ENCODE data around the gene DLGAP1.
A peak's percentile ranks its signal among the peaks of the same experiment; 100 is the strongest.

The DLGAP1 gene

DNA sequence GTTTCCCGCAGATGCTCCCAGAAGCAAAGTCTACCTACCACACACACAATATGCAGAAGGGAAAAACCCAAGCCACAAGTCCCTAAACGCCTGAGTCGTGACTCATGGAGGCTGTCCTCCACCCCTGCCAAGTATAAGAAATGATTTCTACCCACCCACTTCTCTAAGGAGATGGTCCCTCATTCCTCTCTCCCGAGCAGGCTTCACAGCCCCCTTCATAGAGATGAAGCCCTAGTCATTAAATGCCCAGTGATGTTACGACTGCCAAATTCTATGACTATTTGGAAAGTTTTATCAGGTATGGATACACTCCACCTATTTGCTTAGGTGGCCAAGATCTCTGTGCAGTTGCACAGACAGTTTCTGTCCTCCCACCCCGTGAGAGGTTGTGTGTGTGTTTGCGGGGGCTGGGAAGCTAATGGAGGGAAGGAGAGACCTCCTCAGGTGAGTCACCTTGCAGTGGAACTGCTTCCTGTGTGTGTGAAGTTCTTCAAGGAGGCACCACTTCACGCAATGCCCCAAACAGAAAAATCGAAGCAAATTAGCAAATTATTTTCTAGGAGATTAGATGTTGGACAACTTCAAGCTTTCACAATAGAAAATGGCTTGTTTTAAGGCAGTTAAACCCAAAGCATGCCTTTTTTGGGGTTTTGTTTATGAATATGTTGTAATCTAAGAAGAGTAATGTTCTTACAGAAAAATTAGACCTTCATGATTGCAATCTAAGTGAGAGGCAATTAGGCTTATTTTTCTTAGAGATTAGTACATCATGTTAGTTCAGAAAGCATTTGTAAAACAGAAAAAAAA, 830.0 kb downstream of the DLGAP1 start:
- H3K4me3 ChIP-seq (ENCODE audit: low read depth, low read length), result no peak overlapping the region
- TF ChIP-seq, protein P1, sequence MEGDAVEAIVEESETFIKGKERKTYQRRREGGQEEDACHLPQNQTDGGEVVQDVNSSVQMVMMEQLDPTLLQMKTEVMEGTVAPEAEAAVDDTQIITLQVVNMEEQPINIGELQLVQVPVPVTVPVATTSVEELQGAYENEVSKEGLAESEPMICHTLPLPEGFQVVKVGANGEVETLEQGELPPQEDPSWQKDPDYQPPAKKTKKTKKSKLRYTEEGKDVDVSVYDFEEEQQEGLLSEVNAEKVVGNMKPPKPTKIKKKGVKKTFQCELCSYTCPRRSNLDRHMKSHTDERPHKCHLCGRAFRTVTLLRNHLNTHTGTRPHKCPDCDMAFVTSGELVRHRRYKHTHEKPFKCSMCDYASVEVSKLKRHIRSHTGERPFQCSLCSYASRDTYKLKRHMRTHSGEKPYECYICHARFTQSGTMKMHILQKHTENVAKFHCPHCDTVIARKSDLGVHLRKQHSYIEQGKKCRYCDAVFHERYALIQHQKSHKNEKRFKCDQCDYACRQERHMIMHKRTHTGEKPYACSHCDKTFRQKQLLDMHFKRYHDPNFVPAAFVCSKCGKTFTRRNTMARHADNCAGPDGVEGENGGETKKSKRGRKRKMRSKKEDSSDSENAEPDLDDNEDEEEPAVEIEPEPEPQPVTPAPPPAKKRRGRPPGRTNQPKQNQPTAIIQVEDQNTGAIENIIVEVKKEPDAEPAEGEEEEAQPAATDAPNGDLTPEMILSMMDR (IDR thresholded peaks at IDR 0.05; ENCODE audit: insufficient read depth, low read depth, low read length, missing control alignments), result no peak
- DNase-seq (ENCODE audit: low read depth), result peak; percentile 11

DNA sequence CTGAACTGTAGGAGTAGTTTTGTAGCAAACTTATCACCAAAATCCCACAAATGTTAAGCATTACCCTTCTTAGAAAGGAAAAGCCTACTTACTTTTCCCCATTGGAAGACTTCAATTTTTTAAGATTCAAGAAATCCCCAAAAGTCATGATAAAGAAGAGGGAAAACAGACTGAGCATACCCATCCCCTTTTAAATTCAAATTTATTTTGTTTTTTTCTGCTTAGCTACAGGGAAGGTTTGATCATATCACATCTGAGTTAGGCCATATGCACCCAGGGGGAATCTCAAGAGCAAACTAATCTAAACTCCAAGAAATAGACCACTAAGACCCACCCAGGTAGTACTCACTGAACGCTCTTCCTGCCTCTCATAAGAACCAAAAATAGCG, 830.6 kb downstream of the DLGAP1 start:
- no peak for DNase-seq (ENCODE audit: low read depth)
- TF ChIP-seq, protein P1 (IDR thresholded peaks at IDR 0.05; ENCODE audit: insufficient read depth, low read depth, low read length, missing control alignments), result no peak
- no peak overlapping the region for H3K4me3 ChIP-seq (ENCODE audit: low read depth, low read length)

DNA sequence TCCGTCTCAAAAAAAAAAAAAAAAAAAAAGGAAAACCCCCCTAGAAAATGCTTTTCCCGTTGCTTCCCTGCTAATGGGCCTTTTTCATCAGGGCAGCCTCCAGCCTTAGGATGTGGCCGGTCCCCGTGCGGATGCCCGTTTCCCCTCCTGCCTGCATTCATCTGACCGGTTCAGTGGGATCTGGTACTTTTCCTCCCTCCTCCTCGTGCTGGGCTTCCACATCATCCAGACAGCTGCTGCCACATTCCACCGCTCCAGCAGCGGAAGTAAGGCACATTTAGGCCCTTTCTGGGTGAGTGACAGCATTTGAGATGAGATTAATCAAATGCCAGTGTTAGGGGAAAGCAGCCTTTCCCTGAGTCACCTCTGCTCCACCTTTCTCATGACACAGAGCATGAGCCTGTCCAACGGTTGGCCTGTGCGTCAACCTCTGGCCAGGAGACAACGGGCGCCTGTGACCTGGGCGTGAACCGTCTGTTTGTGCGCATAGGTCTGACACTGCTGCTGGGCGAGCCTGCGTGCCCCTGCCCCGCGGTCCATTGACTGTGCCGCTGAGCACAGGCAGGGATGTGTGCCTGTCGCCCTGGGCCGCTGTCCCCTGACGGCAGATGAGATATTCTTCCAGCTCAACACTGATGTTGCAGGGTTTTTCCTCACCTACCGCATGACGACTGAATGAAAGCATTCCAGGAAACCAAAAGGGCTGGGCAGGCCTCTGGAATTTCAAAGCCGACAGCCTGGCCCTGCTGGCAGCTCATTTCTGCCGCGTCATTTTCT, 831.1 kb downstream of the DLGAP1 start:
- DNase-seq (ENCODE audit: low read depth), result no peak
- TF ChIP-seq, protein P1 (IDR thresholded peaks at IDR 0.05; ENCODE audit: insufficient read depth, low read depth, low read length, missing control alignments), result no peak
- no peak overlapping the region for H3K4me3 ChIP-seq (ENCODE audit: low read depth, low read length)

DNA sequence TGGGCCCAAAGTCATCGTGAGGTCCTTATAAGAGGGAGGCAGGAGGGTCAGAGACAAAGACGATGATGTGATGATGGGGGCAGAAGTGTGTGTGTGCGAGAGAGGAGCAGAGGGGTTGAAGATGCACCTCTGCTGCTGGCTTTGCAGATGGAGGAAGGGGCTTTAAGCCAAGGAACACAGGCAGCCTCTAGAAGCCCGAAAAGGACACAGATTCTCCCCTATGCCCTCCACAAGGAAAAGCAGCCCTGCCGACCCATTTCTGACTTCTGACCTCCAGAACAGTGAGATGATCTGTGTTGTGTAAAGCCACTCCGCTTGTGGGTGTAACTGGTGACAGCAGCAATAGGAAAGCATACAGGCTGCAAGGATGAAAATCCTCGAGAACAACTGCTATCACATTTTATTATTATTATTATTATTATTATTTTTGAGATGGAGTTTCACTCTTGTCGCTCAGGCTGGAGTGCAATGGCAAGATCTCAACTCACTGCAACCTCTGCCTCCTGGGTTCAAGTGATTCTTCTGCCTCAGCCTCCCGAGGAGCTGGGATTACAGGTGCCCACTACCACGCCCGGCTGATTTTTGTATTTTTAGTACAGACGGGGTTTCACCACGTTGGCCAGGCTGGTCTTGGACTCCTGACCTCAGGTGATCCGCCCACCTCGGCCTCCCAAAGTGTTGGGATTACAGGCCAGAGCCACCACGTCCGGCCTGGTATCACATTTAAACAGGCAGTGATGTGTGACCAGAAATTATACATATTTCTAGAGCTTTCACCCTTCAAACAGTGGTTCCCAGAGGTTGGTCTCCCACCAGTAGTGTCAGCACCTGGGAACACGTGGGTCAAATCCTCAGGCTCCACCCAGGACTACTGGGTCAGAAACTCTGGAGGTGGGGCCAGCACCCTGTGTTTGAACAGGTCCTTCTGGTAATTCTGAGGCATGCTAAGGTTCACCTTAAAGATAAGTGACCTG, 834.7 kb downstream of the DLGAP1 start:
- TF ChIP-seq, protein P1 (IDR thresholded peaks at IDR 0.05; ENCODE audit: insufficient read depth, low read depth, low read length, missing control alignments), result no peak
- DNase-seq (ENCODE audit: low read depth), result no peak
- H3K4me3 ChIP-seq (ENCODE audit: low read depth, low read length), result no peak overlapping the region

DNA sequence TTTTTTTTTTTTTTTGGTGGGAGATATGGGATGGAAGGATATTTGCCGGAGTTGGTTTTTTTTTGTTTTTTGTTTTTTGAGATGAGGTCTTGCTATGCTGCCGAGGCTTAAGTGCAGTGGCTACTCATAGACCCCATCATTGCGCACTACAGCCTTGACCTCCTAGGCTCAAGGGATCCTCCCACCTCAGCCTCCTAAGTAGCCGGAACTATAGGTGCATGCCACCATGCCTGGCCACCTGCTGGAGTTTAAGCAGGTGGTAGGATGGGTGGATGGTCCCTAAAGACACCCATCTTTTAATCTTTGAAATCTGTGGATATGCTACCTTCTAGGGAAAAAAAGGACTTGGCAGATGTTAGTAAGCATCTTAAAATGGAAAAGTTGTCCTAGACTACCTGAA, 835.4 kb downstream of the DLGAP1 start:
- TF ChIP-seq, protein P1 (IDR thresholded peaks at IDR 0.05; ENCODE audit: insufficient read depth, low read depth, low read length, missing control alignments), result no peak
- H3K4me3 ChIP-seq (ENCODE audit: low read depth, low read length), result no peak overlapping the region
- DNase-seq (ENCODE audit: low read depth), result no peak

DNA sequence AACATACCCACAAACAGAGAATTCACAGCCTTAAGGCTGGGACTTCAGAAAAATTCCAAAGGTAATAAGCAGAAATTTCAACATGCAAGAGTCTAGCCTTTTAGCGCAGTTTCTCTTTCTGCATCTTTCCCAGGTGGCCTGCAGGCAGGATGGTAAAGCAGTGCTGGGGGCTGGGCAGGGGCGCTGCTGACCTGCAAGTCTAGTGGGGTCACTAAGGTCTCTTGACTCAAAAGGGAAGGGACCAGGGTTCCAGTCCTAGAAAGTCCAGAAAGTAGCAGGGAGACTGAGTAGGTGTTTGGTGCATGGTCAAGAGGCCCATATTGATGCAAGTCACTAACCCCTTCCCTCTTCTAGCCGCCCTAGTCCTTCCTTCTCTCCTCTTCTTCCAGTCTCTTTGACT, 835.9 kb downstream of the DLGAP1 start:
- TF ChIP-seq, protein P1 (IDR thresholded peaks at IDR 0.05; ENCODE audit: insufficient read depth, low read depth, low read length, missing control alignments), result no peak
- DNase-seq (ENCODE audit: low read depth), result no peak
- H3K4me3 ChIP-seq (ENCODE audit: low read depth, low read length), result no peak overlapping the region
